Lower leg skin (tissue), 3 donors: Measurements from ENCODE around the gene PRDM10.

Experiments
- CTCF ChIP-seq, 3 donors: fragments of 450-650 bp; IDR thresholded peaks; one replicate each; pipeline ENCODE4 v1.5.1; 2016; ENCODE audit warnings: antibody characterized with exemption in 3 of 3, mild to moderate bottlenecking in 3 of 3, moderate library complexity in 2 of 3
- POLR2A ChIP-seq, 2 donors: fragments of 450-650 bp; IDR thresholded peaks; one replicate each; pipeline ENCODE4 v1.6.1; 2016 to 2017; ENCODE audit warnings: antibody characterized with exemption in 2 of 2, mild to moderate bottlenecking in 1 of 2, moderate library complexity in 1 of 2

- TF ChIP-seq POLR2A (IDR thresholded peaks at IDR 0.05) (no peak), CTCF (IDR thresholded peaks at IDR 0.05) (no peak)
These were observed 63.1 kb downstream of the PRDM10 start for GRCh38 chr11:129939510-129939909.
